C4-2B (cell line): ENCODE results near the gene VCP.

ENCODE experiments used
- ZFX ChIP-seq: fragments of 450-650 bp; IDR thresholded peaks from 2 replicates; pipeline ENCODE4 v1.6.1; 2017
- TF ChIP-seq, protein P1 (sequence below): fragments of 450-650 bp; conservative IDR thresholded peaks from 2 replicates; pipeline ENCODE4 v1.5.1; 2017; ENCODE audit warnings: mild to moderate bottlenecking

- TF ChIP-seq, protein P1, sequence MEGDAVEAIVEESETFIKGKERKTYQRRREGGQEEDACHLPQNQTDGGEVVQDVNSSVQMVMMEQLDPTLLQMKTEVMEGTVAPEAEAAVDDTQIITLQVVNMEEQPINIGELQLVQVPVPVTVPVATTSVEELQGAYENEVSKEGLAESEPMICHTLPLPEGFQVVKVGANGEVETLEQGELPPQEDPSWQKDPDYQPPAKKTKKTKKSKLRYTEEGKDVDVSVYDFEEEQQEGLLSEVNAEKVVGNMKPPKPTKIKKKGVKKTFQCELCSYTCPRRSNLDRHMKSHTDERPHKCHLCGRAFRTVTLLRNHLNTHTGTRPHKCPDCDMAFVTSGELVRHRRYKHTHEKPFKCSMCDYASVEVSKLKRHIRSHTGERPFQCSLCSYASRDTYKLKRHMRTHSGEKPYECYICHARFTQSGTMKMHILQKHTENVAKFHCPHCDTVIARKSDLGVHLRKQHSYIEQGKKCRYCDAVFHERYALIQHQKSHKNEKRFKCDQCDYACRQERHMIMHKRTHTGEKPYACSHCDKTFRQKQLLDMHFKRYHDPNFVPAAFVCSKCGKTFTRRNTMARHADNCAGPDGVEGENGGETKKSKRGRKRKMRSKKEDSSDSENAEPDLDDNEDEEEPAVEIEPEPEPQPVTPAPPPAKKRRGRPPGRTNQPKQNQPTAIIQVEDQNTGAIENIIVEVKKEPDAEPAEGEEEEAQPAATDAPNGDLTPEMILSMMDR: no peak
- TF ChIP-seq ZFX: no peak
Measured at GRCh38 chr9:35116539-35116897, 44.1 kb upstream of the VCP start.
